Esophagus squamous epithelium (tissue), 4 donors: Measurements from ENCODE around the gene LRRIQ3.

Source experiments
- POLR2A ChIP-seq, 4 donors: fragments of 450-650 bp; IDR thresholded peaks; one replicate each; pipeline ENCODE4 v1.6.1; 2017; ENCODE audit warnings: antibody characterized with exemption in 4 of 4, mild to moderate bottlenecking in 4 of 4, moderate library complexity in 3 of 4
- TF ChIP-seq, protein P1 (sequence below), 6 experiments: fragments of 450-650 bp in 4 of 6; fragments of 200-600 bp in 2 of 6; sonication (generic) in 2 of 6; IDR thresholded peaks; one replicate each; pipeline ENCODE4 v1.5.1; 2016 to 2019; ENCODE audit warnings: antibody characterized with exemption in 6 of 6, mild to moderate bottlenecking in 4 of 6, moderate library complexity in 4 of 6

DNA sequence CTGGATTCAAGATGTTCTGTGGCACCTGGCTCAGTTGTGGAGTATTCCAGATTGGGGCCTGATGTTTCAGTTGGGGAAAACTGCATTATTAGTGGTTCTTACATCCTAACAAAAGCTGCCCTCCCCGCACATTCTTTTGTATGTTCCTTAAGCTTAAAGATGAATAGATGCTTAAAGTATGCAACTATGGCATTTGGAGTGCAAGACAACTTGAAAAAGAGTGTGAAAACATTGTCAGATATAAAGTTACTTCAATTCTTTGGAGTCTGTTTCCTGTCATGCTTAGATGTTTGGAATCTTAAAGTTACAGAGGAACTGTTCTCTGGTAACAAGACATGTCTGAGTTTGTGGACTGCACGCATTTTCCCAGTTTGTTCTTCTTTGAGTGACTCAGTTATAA, 7.3 kb upstream of the LRRIQ3 start:
- TF ChIP-seq, protein P1, sequence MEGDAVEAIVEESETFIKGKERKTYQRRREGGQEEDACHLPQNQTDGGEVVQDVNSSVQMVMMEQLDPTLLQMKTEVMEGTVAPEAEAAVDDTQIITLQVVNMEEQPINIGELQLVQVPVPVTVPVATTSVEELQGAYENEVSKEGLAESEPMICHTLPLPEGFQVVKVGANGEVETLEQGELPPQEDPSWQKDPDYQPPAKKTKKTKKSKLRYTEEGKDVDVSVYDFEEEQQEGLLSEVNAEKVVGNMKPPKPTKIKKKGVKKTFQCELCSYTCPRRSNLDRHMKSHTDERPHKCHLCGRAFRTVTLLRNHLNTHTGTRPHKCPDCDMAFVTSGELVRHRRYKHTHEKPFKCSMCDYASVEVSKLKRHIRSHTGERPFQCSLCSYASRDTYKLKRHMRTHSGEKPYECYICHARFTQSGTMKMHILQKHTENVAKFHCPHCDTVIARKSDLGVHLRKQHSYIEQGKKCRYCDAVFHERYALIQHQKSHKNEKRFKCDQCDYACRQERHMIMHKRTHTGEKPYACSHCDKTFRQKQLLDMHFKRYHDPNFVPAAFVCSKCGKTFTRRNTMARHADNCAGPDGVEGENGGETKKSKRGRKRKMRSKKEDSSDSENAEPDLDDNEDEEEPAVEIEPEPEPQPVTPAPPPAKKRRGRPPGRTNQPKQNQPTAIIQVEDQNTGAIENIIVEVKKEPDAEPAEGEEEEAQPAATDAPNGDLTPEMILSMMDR (IDR thresholded peaks at IDR 0.05): no peak
- no peak for TF ChIP-seq POLR2A (IDR thresholded peaks at IDR 0.05)
